Ammon's horn (tissue), 1 donor: ENCODE measurements around the gene CNOT3.
"Not testable (repeated sequence)": the region's sequence is repeated elsewhere in the genome, so short reads cannot be mapped to it uniquely, and the experiment has no call there.

Experiments used
- DNase-seq: peaks from one replicate; pipeline ENCODE4 v3.0.0-alpha.2; 2016; ENCODE audit warnings: low spot score

The CNOT3 gene

GRCh38 chr19:54171736-54172431, 34.3 kb downstream of the CNOT3 start:
- DNase-seq, result not testable (repeated sequence)

- no peak for DNase-seq
Measured at GRCh38 chr19:54172471-54173358, 35.2 kb downstream of the CNOT3 start, which contains the start of gene TMC4. TSS of gene TMC4 (minus strand) at chr19:54173160. CDS start at chr19:54173117, 43 bp downstream.

GRCh38 chr19:54173359-54173699, 35.8 kb downstream of the CNOT3 start:
- DNase-seq, result no peak

GRCh38 chr19:54173951-54174834, 36.6 kb downstream of the CNOT3 start:
- DNase-seq, result no peak

GRCh38 chr19:54178581-54179261, 41.2 kb downstream of the CNOT3 start:
- peak; percentile 57 for DNase-seq

- DNase-seq, result no peak
Measured at GRCh38 chr19:54179262-54179852, 41.8 kb downstream of the CNOT3 start.

- DNase-seq, result peak; percentile 86
Measured at GRCh38 chr19:54179921-54180461, 42.4 kb downstream of the CNOT3 start.

GRCh38 chr19:54180691-54181091, 43.1 kb downstream of the CNOT3 start:
- DNase-seq, result no peak

GRCh38 chr19:54181894-54182293, 44.3 kb downstream of the CNOT3 start:
- not testable (repeated sequence) for DNase-seq

- no peak for DNase-seq
Measured at GRCh38 chr19:54183431-54183830, 45.9 kb downstream of the CNOT3 start.

- no peak for DNase-seq
Measured at GRCh38 chr19:54186351-54186750, 48.8 kb downstream of the CNOT3 start.

- DNase-seq, result no peak
Measured at GRCh38 chr19:54186934-54187381, 49.4 kb downstream of the CNOT3 start.

- no peak for DNase-seq
Measured at GRCh38 chr19:54188215-54188871, 50.8 kb downstream of the CNOT3 start.

- no peak for DNase-seq
Measured at GRCh38 chr19:54189145-54189734, 51.7 kb downstream of the CNOT3 start, which contains the start of gene MBOAT7. TSS of gene MBOAT7 (minus strand) at chr19:54189580. CDS start at chr19:54188508, 1,072 bp downstream.

- peak; percentile 100 for DNase-seq
Measured at GRCh38 chr19:54189735-54190502, 52.4 kb downstream of the CNOT3 start.

- DNase-seq, result peak; percentile 100
Measured at GRCh38 chr19:54190503-54191010, 53.0 kb downstream of the CNOT3 start.

GRCh38 chr19:54191011-54191810, 53.6 kb downstream of the CNOT3 start, which contains the start of gene TSEN34:
TSS of gene TSEN34 (plus strand) at chr19:54191308. CDS start at chr19:54191365, 57 bp downstream.
- peak; percentile 85 for DNase-seq
